ENCODE data around the gene KIF20B. TPM values are rescaled to one million over a fixed set of nuclear protein-coding genes. Genes with fewer than 3 reads are reported as not detected.

The KIF20B gene
- total RNA-seq, 1 experiment from 2014 or later = 59.1 TPM

DNA sequence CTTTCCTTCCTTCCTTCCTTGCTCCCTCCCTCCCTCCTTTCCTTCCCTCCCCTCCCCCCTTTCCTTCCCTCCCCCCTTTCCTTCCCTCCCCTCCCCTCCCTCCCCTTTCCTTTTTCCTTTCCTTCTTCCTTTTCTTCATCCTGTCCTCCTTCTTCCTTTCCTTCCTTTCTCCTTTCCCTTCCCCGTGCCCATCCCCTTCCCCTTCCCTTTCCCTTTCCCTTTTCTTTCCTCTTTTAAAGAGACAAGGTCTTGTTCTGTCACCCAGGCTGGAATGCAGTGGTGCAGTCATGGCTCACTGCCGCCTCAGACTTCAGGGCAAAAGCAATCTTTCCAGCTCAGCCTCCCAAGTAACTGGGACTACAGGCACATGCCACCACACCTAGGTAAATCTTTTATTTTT lies 54.0 kb downstream of the KIF20B start:
- no peak overlapping the region for H3K23ac ChIP-seq (ENCODE audit: insufficient read length, low read depth, low read length)
- Mint-ChIP-seq H3K4me1 (no peaks in the 10 kb centered on the region), H3K9me3 (no peaks in the 10 kb centered on the region), H3K27ac (no peak overlapping the region), H3K36me3 (ENCODE audit: insufficient read depth in 1 of 3, low read depth in 3 of 3) (peaks cover 12 to 52% (median 36%) of the 10 kb centered on the region in 3 experiments; a peak in 6 of 7 replicates), H3K4me3 (no peak overlapping the region), H3K27me3 (ENCODE audit: low read depth) (no peaks in the 10 kb centered on the region)
- no peak overlapping the region for H4K8ac ChIP-seq (replicated peaks; ENCODE audit: insufficient read length, low read depth, low read length)
- H3K9me3 ChIP-seq (ENCODE audit: control insufficient read depth, low read depth, low read length) = no peaks in the 10 kb centered on the region
- H3K9ac ChIP-seq (ENCODE audit: extremely low read depth, insufficient read length, low read length) = no peak overlapping the region
- H3K4ac ChIP-seq (ENCODE audit: low read depth, low read length) = no peak overlapping the region
- no peaks in the 10 kb centered on the region for H3K27me3 ChIP-seq (ENCODE audit: insufficient read depth, low read length)
- no peak overlapping the region for H3K14ac ChIP-seq (ENCODE audit: insufficient read depth, low read length)
- no peak overlapping the region for H2BK5ac ChIP-seq (ENCODE audit: insufficient read length, low read length)
- H2BK15ac ChIP-seq (ENCODE audit: low read depth, low read length) = no peak overlapping the region
- no peak overlapping the region for H3T11ph ChIP-seq (ENCODE audit: low read length)
- TF ChIP-seq, protein P1, sequence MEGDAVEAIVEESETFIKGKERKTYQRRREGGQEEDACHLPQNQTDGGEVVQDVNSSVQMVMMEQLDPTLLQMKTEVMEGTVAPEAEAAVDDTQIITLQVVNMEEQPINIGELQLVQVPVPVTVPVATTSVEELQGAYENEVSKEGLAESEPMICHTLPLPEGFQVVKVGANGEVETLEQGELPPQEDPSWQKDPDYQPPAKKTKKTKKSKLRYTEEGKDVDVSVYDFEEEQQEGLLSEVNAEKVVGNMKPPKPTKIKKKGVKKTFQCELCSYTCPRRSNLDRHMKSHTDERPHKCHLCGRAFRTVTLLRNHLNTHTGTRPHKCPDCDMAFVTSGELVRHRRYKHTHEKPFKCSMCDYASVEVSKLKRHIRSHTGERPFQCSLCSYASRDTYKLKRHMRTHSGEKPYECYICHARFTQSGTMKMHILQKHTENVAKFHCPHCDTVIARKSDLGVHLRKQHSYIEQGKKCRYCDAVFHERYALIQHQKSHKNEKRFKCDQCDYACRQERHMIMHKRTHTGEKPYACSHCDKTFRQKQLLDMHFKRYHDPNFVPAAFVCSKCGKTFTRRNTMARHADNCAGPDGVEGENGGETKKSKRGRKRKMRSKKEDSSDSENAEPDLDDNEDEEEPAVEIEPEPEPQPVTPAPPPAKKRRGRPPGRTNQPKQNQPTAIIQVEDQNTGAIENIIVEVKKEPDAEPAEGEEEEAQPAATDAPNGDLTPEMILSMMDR (conservative IDR thresholded peaks at IDR 0.05) = no peak
- no peak overlapping the region for H2BK20ac ChIP-seq (ENCODE audit: low read depth, low read length, poor library complexity, severe bottlenecking)
- no peaks in the 10 kb centered on the region for H3K79me2 ChIP-seq (ENCODE audit: insufficient read depth, low read length)
- H2BK120ac ChIP-seq (ENCODE audit: low read depth, low read length, poor library complexity, severe bottlenecking) = no peak overlapping the region
- H4K20me1 ChIP-seq (ENCODE audit: control insufficient read depth, insufficient read depth, insufficient read length) = no peaks in the 10 kb centered on the region
- no peaks in the 10 kb centered on the region for H3K23me2 ChIP-seq (ENCODE audit: insufficient read length, low read depth, low read length, poor library complexity, severe bottlenecking)
- no peaks in the 10 kb centered on the region for H3K4me1 ChIP-seq (ENCODE audit: insufficient read depth, low read length)
- H4K91ac ChIP-seq (ENCODE audit: insufficient read length, low read depth, low read length) = no peak overlapping the region
- no peak overlapping the region for H2AFZ ChIP-seq (ENCODE audit: low read length)
- DNase-seq = no peak
- no peak overlapping the region for H4K5ac ChIP-seq (ENCODE audit: insufficient read length, low read depth, low read length)
- no peak overlapping the region for H3K4me2 ChIP-seq (ENCODE audit: insufficient read depth, insufficient read length, low read length)
- no peak overlapping the region for H2AK5ac ChIP-seq (ENCODE audit: insufficient read length, low read length)
- no peaks in the 10 kb centered on the region for H3K79me1 ChIP-seq (ENCODE audit: insufficient read depth, low read depth, low read length, poor library complexity, severe bottlenecking)
- no peak overlapping the region for H3K18ac ChIP-seq (ENCODE audit: insufficient read length, low read depth, low read length)
- WGBS (ENCODE audit: extremely low coverage, insufficient read length, low lambda C conversion rate) = no CpG with 5 or more reads among the region's 2 CpGs
- no peak overlapping the region for H3K27ac ChIP-seq (ENCODE audit: insufficient read length, low read depth, low read length)
- H3K56ac ChIP-seq (ENCODE audit: insufficient read length, low read depth, low read length) = no peak overlapping the region
- no peak overlapping the region for H2BK12ac ChIP-seq (ENCODE audit: insufficient read length, low read depth, low read length)
